Epithelial cell of prostate (primary cell): ENCODE results near the gene C17orf58.
"Not testable (repeated sequence)": the region's sequence is repeated elsewhere in the genome, so short reads cannot be mapped to it uniquely, and the experiment has no call there.

Experiments
- DNase-seq: peaks from one replicate; pipeline ENCODE4 v3.0.0-alpha.2; 2011; ENCODE audit warnings: low read depth, low spot score
- H3K27ac ChIP-seq: fragments of 450-650 bp; 2 replicates; pipeline ENCODE4 v1.5.1; 2017; ENCODE audit warnings: mild to moderate bottlenecking

C17orf58 gene

GRCh38 chr17:67996301-67997171 is at the start of gene C17orf58:
C17orf58 (minus strand) TSS chr17:67996469; CDS start chr17:67996198, 271 bp downstream.
- not testable (repeated sequence) for DNase-seq, H3K27ac ChIP-seq

- DNase-seq = no peak
- H3K27ac ChIP-seq = peak overlapping the region; percentile 46
These were observed 40.3 kb upstream of the C17orf58 start for GRCh38 chr17:68036304-68037147.

- peak; percentile 83 for DNase-seq
- H3K27ac ChIP-seq = peak within 1 kb of the TSS; percentile 46
These were observed 39.4 kb upstream of the C17orf58 start, which contains the start of gene KPNA2 for GRCh38 chr17:68035523-68036303. KPNA2 (plus strand) TSS chr17:68035735; CDS start chr17:68037133, 1,398 bp downstream.

GRCh38 chr17:68035131-68035522 is 38.9 kb upstream of the C17orf58 start:
- DNase-seq = no peak
- H3K27ac ChIP-seq = no peak overlapping the region

- no peak overlapping the region for H3K27ac ChIP-seq
- DNase-seq = no peak
These were observed 38.1 kb upstream of the C17orf58 start for GRCh38 chr17:68034452-68034776.

- no peak for DNase-seq
- H3K27ac ChIP-seq = no peak overlapping the region
These were observed 37.6 kb upstream of the C17orf58 start for GRCh38 chr17:68033636-68034451.

GRCh38 chr17:68029512-68030215 is 33.4 kb upstream of the C17orf58 start:
- no peak for DNase-seq
- no peak overlapping the region for H3K27ac ChIP-seq

- DNase-seq, H3K27ac ChIP-seq: not testable (repeated sequence)
These were observed 26.3 kb upstream of the C17orf58 start for GRCh38 chr17:68022547-68022946.

GRCh38 chr17:68021963-68022362 is 25.7 kb upstream of the C17orf58 start:
- DNase-seq = no peak
- no peak overlapping the region for H3K27ac ChIP-seq

GRCh38 chr17:68020791-68021190 is 24.5 kb upstream of the C17orf58 start:
- not testable (repeated sequence) for H3K27ac ChIP-seq, DNase-seq

- H3K27ac ChIP-seq = no peak overlapping the region
- no peak for DNase-seq
These were observed 24.1 kb upstream of the C17orf58 start for GRCh38 chr17:68020409-68020756.

GRCh38 chr17:68019675-68020408 is 23.6 kb upstream of the C17orf58 start:
- no peak overlapping the region for H3K27ac ChIP-seq
- DNase-seq = peak; percentile 60

- no peak overlapping the region for H3K27ac ChIP-seq
- DNase-seq = no peak
These were observed 23.0 kb upstream of the C17orf58 start for GRCh38 chr17:68019336-68019674.

- DNase-seq, H3K27ac ChIP-seq: not testable (repeated sequence)
These were observed 22.2 kb upstream of the C17orf58 start for GRCh38 chr17:68018493-68018892.

- no peak overlapping the region for H3K27ac ChIP-seq
- DNase-seq = no peak
These were observed 20.6 kb upstream of the C17orf58 start for GRCh38 chr17:68016838-68017237.

- DNase-seq = no peak
- no peak overlapping the region for H3K27ac ChIP-seq
These were observed 18.9 kb upstream of the C17orf58 start for GRCh38 chr17:68015081-68015723.

GRCh38 chr17:68013385-68013784 is 17.1 kb upstream of the C17orf58 start:
- H3K27ac ChIP-seq = no peak overlapping the region
- no peak for DNase-seq

GRCh38 chr17:68011199-68011665 is 15.0 kb upstream of the C17orf58 start:
- no peak overlapping the region for H3K27ac ChIP-seq
- DNase-seq = no peak
